Gastrocnemius medialis (tissue), 4 donors: ENCODE data around the gene GALNTL6. TPM values are rescaled to one million over a fixed set of nuclear protein-coding genes. Genes with fewer than 3 reads are reported as not detected.

Source experiments
- ATAC-seq, 2 donors: fragments of 150-250 bp; one replicate each; pipeline ENCODE4 v1.9.1; 2016
- DNase-seq, 2 donors: peaks; one replicate each; pipeline ENCODE4 v3.0.0-alpha.2; 2019
- H3K27ac ChIP-seq, 4 donors: fragments of 200-600 bp; sonication (generic); 1 replicate in 1 of 4; 2 replicates in 3 of 4; pipeline ENCODE4 v1.5.1; 2016 to 2018; ENCODE audit warnings: mild to moderate bottlenecking in 2 of 4, moderate library complexity in 1 of 4
- H3K27me3 ChIP-seq, 3 donors: fragments of 200-600 bp; sonication (generic) in 2 of 3; 1 replicate in 1 of 3; 2 replicates in 2 of 3; pipeline versions ENCODE4 v1.5.1 to v1.6.0; 2016 to 2019; ENCODE audit warnings: mild to moderate bottlenecking in 1 of 3, moderate library complexity in 1 of 3
- H3K36me3 ChIP-seq, 2 donors: fragments of 200-600 bp; sonication (generic) in 1 of 2; one replicate each; pipeline ENCODE4 v1.5.1; 2017 to 2018
- H3K4me1 ChIP-seq, 2 donors: fragments of 200-600 bp; sonication (generic) in 1 of 2; one replicate each; pipeline ENCODE4 v1.5.1; 2016 to 2017; ENCODE audit warnings: mild to moderate bottlenecking in 2 of 2
- H3K4me3 ChIP-seq, 4 donors: fragments of 200-600 bp; sonication (generic) in 3 of 4; 1 replicate in 1 of 4; 2 replicates in 3 of 4; pipeline ENCODE4 v1.5.1; 2016 to 2019; ENCODE audit warnings: mild to moderate bottlenecking in 2 of 4
- H3K9me3 ChIP-seq, 3 donors: fragments of 200-600 bp; sonication (generic) in 2 of 3; 1 replicate in 1 of 3; 2 replicates in 2 of 3; pipeline ENCODE4 v1.5.1; 2016 to 2019
- POLR2A ChIP-seq, 2 donors: fragments of 450-650 bp; IDR thresholded peaks; one replicate each; pipeline ENCODE4 v1.6.1; 2017; ENCODE audit warnings: antibody characterized with exemption in 2 of 2, mild to moderate bottlenecking in 2 of 2, moderate library complexity in 2 of 2
- in situ Hi-C, 4 donors: fragments of 200-750 bp; cut with MboI; loops; one replicate each; pipeline versions ENCODE4 v1.15.0 to v1.8.0; 2017; ENCODE audit warnings: low sequenced_read_pairs in 4 of 4
- intact Hi-C: fragments of 100-400 bp; cut with DNase I; formaldehyde crosslinking; loops from one replicate; pipeline ENCODE4 v1.15.1; 2023; ENCODE audit warnings: low total_unique reads
- total RNA-seq, 4 donors: library from RNA; depleted of rRNA; stranded (reverse); fragments of >200 nt; gene quantifications; one replicate each; pipeline versions ENCODE4 v1.1.0 to v1.2.3, GENCODE V29; 2016
- TF ChIP-seq, protein P1 (sequence below), 5 experiments: fragments of 450-650 bp in 3 of 5; fragments of 200-600 bp in 2 of 5; sonication (generic) in 2 of 5; IDR thresholded peaks in 4 of 5; conservative IDR thresholded peaks in 1 of 5; 1 replicate in 4 of 5; 2 replicates in 1 of 5; pipeline ENCODE4 v1.5.1; 2016 to 2019; ENCODE audit warnings: antibody characterized with exemption in 5 of 5, mild to moderate bottlenecking in 3 of 5, moderate library complexity in 3 of 5

The GALNTL6 gene
- total RNA-seq, 4 donors from 2014 or later, result not detected

DNA sequence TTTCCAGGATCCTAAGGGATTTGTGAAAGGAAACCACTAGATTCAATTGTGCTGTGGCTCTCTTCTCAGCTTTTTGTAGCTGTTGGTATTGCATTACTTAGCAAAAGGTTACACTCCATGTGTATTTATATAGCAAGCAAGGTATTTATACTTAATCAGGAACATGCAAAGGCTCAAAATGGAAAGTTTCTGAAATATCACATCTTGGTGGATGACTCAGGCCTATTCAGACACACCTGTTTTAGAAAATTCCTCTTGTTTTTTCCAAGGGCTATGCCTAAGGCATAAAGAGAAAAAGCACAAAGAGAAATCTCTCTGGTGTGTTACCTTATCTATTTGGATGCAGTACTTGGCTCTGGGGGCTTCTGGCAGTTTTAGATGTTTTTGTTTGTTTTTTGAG, 1211.0 kb downstream of the GALNTL6 start:
- H3K27me3 ChIP-seq, result no peaks in the 10 kb centered on the region
- ATAC-seq (no peak), DNase-seq (no peak)
- H3K27ac ChIP-seq, result no peak overlapping the region
- intact Hi-C loops (no loop called here), in situ Hi-C loops (loop anchor here (10.0 to 25.0 kb wide), 2 partner anchors 388 to 391 kb away; no protein-coding TSS in a partner anchor)
- H3K9me3 ChIP-seq, result no peaks in the 10 kb centered on the region
- no peaks in the 10 kb centered on the region for H3K4me1 ChIP-seq
- TF ChIP-seq POLR2A (IDR thresholded peaks at IDR 0.05), result no peak
- TF ChIP-seq, protein P1, sequence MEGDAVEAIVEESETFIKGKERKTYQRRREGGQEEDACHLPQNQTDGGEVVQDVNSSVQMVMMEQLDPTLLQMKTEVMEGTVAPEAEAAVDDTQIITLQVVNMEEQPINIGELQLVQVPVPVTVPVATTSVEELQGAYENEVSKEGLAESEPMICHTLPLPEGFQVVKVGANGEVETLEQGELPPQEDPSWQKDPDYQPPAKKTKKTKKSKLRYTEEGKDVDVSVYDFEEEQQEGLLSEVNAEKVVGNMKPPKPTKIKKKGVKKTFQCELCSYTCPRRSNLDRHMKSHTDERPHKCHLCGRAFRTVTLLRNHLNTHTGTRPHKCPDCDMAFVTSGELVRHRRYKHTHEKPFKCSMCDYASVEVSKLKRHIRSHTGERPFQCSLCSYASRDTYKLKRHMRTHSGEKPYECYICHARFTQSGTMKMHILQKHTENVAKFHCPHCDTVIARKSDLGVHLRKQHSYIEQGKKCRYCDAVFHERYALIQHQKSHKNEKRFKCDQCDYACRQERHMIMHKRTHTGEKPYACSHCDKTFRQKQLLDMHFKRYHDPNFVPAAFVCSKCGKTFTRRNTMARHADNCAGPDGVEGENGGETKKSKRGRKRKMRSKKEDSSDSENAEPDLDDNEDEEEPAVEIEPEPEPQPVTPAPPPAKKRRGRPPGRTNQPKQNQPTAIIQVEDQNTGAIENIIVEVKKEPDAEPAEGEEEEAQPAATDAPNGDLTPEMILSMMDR (IDR thresholded peaks at IDR 0.05 in 4 of 5, conservative IDR thresholded peaks at IDR 0.05 in 1 of 5), result no peak
- no peaks in the 10 kb centered on the region for H3K36me3 ChIP-seq
- H3K4me3 ChIP-seq, result no peak overlapping the region

DNA sequence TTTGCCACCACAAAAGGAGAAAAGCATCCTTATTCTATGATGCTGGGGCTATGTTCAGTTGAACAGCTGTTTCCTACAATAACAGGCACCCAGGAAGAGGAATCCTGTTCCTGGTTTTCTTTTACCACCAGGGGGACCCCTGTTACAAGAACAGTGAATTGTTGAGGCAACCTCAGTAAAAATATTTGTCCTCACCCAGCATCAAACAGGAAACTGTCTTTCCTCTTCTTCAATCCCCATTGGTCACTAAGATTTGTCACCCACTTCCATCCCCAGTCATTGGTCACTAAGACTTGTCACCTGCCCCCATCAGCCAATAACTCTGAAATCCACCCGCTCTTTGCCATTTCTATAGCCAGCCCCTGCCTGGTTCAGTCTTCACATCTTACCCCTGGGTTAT, 1211.9 kb downstream of the GALNTL6 start:
- Histone ChIP-seq H3K4me3 (no peak overlapping the region), H3K27me3 (no peaks in the 10 kb centered on the region), H3K4me1 (no peaks in the 10 kb centered on the region), H3K27ac (no peak overlapping the region), H3K9me3 (no peaks in the 10 kb centered on the region), H3K36me3 (no peaks in the 10 kb centered on the region)
- intact Hi-C loops, result loop anchor here (1.0 to 5.0 kb wide), 2 partner anchors 142 to 232 kb away; partner anchors contain the start of gene GALNT7
- in situ Hi-C loops, result loop anchor here in 2 of 4 donors (5.0 to 10.0 kb wide), 2 partner anchors 232 to 390 kb away; no protein-coding TSS in a partner anchor
- ATAC-seq, result peak; percentile 49 to 56
- TF ChIP-seq, protein P1 (IDR thresholded peaks at IDR 0.05 in 4 of 5, conservative IDR thresholded peaks at IDR 0.05 in 1 of 5), result peak in 4 of 5 experiments; percentile 35 to 44 (median 40)
- no peak for TF ChIP-seq POLR2A (IDR thresholded peaks at IDR 0.05)
- no peak for DNase-seq

DNA sequence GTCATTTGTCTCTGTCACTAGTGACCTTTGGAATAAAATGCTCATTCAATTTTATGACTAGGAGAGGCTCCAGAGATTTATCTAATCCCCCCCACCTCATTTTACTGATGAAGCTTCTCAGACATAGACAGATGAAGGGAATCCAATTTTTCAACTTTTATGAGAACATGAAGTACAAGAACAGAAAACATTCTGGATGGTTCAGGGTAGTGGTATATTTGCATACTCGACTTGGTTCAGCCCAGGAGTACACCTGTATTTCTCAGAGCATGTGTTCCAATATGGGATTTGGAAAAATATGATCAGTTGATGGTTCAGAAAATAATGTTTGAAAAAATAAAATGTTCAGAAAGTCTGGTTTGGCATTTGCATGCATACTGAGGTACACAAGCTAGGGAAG, 1224.0 kb downstream of the GALNTL6 start:
- ATAC-seq (no peak), DNase-seq (no peak)
- Histone ChIP-seq H3K4me1 (peaks cover 0 to 15% of the 10 kb centered on the region in 2 donors), H3K27ac (no peak overlapping the region), H3K36me3 (no peaks in the 10 kb centered on the region), H3K4me3 (no peak overlapping the region), H3K9me3 (no peaks in the 10 kb centered on the region), H3K27me3 (no peaks in the 10 kb centered on the region)
- in situ Hi-C loops (no loop called here), intact Hi-C loops (no loop called here)
- TF ChIP-seq, protein P1 (IDR thresholded peaks at IDR 0.05 in 4 of 5, conservative IDR thresholded peaks at IDR 0.05 in 1 of 5), result no peak
- no peak for TF ChIP-seq POLR2A (IDR thresholded peaks at IDR 0.05)

DNA sequence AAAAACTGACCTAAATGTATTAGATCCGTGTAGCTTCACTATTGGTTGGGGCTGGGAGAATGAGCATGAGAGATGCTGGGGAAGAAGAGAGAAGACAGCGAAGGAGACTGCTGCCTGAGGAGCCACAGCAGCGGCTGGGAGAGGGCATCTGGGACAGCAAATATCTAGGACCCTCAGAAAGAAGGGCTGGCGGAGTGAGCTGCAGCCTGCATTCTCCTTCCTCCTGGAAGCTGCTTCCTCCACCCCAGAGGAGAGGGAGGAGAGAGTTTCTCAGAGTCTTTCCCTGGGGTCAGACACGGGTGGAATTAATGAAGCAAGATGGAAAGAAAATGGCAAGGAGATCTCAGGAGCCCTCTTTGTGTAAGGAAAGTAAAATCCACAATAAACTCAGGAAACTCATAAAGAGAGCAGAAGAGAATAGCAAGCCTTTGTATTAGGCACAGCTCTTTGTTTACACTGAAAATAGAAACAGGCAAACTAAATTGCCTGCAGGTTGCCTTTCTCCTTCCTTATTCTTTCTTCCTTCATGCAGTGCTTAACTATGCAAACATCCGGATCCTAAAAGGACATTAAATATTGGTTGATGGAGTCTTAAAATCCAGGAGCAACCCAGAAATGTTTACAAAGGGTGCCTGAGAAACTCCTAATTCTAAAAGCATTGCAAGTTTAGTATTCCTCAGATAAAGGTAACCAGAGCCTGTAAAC, 1225.1 kb downstream of the GALNTL6 start:
- in situ Hi-C loops, result no loop called here
- intact Hi-C loops, result no loop called here

More for the DNA sequence above, 1225.1 kb downstream of the GALNTL6 start:
- TF ChIP-seq POLR2A (IDR thresholded peaks at IDR 0.05), result no peak
- TF ChIP-seq, protein P1 (IDR thresholded peaks at IDR 0.05 in 4 of 5, conservative IDR thresholded peaks at IDR 0.05 in 1 of 5), result no peak
- no peaks in the 10 kb centered on the region for H3K9me3 ChIP-seq
- DNase-seq (no peak), ATAC-seq (no peak)
- no peak overlapping the region for H3K4me3 ChIP-seq
- H3K4me1 ChIP-seq, result peaks cover 0 to 15% of the 10 kb centered on the region in 2 donors
- no peak overlapping the region for H3K27ac ChIP-seq
- no peaks in the 10 kb centered on the region for H3K36me3 ChIP-seq
- H3K27me3 ChIP-seq, result no peaks in the 10 kb centered on the region
